OCI-LY1 (cell line): ENCODE data around the gene SLC35B2.

Source experiments
- H2AFZ ChIP-seq: fragments of 200-600 bp; sonication (generic), shearing (Covaris generic); 2 replicates; pipeline ENCODE4 v1.6.0; 2014; ENCODE audit warnings: antibody characterized with exemption, mild to moderate bottlenecking, low read length
- H3F3A ChIP-seq: fragments of 200-600 bp; sonication (generic), shearing (Covaris generic); 2 replicates; pipeline ENCODE4 v1.6.0; 2014; ENCODE audit warnings: mild to moderate bottlenecking, antibody characterized with exemption, low read length, moderate library complexity; ENCODE audit not compliant: insufficient read depth
- H3K27ac ChIP-seq: fragments of 200-600 bp; sonication (generic); 2 replicates; pipeline ENCODE4 v1.5.1; 2014; ENCODE audit warnings: low read length, mixed run types, mild to moderate bottlenecking, low read depth; ENCODE audit not compliant: poor library complexity, severe bottlenecking
- H3K27me3 ChIP-seq: fragments of 200-600 bp; sonication (generic); 2 replicates; pipeline ENCODE4 v1.6.0; 2014; ENCODE audit warnings: antibody characterized with exemption, mild to moderate bottlenecking, low read length, moderate library complexity; ENCODE audit not compliant: insufficient read depth
- H3K36me3 ChIP-seq: fragments of 200-600 bp; sonication (generic); 2 replicates; pipeline ENCODE4 v1.6.1; 2014; ENCODE audit warnings: mild to moderate bottlenecking, antibody characterized with exemption, low read length, moderate library complexity, mixed read lengths; ENCODE audit not compliant: insufficient read depth
- H3K4me1 ChIP-seq: fragments of 200-600 bp; sonication (generic); 2 replicates; pipeline ENCODE4 v1.5.1; 2014; ENCODE audit warnings: mild to moderate bottlenecking, low read length, moderate library complexity; ENCODE audit not compliant: insufficient read depth, severe bottlenecking
- H3K4me2 ChIP-seq: fragments of 200-600 bp; sonication (generic), shearing (Covaris generic); 2 replicates; pipeline ENCODE4 v1.6.1; 2014; ENCODE audit warnings: low read length
- H3K4me3 ChIP-seq: fragments of 200-600 bp; sonication (generic); 2 replicates; pipeline ENCODE4 v1.5.1; 2014; ENCODE audit warnings: low read length, low read depth, mild to moderate bottlenecking, mixed read lengths; ENCODE audit not compliant: poor library complexity, severe bottlenecking
- H3K79me2 ChIP-seq: fragments of 200-600 bp; shearing (Covaris generic); 2 replicates; pipeline ENCODE4 v1.6.1; 2016; ENCODE audit warnings: mixed run types, low read length, mixed read lengths; ENCODE audit not compliant: insufficient read depth
- H3K9ac ChIP-seq: fragments of 200-600 bp; sonication (generic), shearing (Covaris generic); 2 replicates; pipeline ENCODE4 v1.6.1; 2014; ENCODE audit warnings: mild to moderate bottlenecking, low read length, mixed read lengths
- H3K9me2 ChIP-seq: fragments of 200-600 bp; sonication (generic), shearing (Covaris generic); 2 replicates; pipeline ENCODE4 v1.6.1; 2014; ENCODE audit warnings: low read depth, mild to moderate bottlenecking, low read length, mixed read lengths
- H3K9me3 ChIP-seq: fragments of 200-600 bp; shearing (Covaris generic); 2 replicates; pipeline ENCODE4 v1.6.1; 2014; ENCODE audit warnings: low read length, mixed read lengths
- H4K20me1 ChIP-seq: fragments of 200-600 bp; sonication (generic), shearing (Covaris generic); 2 replicates; pipeline ENCODE4 v1.6.0; 2016; ENCODE audit warnings: mild to moderate bottlenecking, low read length; ENCODE audit not compliant: insufficient read depth
- CTCF ChIP-seq: fragments of 200-600 bp; sonication (generic), shearing (Covaris generic); IDR thresholded peaks from 2 replicates; pipeline ENCODE4 v1.5.1; 2017; ENCODE audit warnings: mild to moderate bottlenecking, antibody characterized with exemption, low read length, moderate library complexity, mixed read lengths
- EZH2 ChIP-seq: fragments of 200-600 bp; sonication (generic), shearing (Covaris generic); IDR thresholded peaks from 2 replicates; pipeline ENCODE4 v1.8.0; 2017; ENCODE audit warnings: borderline replicate concordance, mixed run types, mild to moderate bottlenecking, antibody characterized with exemption, low read length, moderate library complexity, mixed read lengths

Gene SLC35B2

GRCh38 chr6:44278774-44279697 lies 21.7 kb upstream of the SLC35B2 start:
- Histone ChIP-seq H3K4me2 (no peak overlapping the region), H3K9me3 (no peaks in the 10 kb centered on the region), H3K4me3 (no peak overlapping the region), H2AFZ (no peak overlapping the region), H3K9me2 (no peaks in the 10 kb centered on the region), H3K27me3 (no peaks in the 10 kb centered on the region), H3K36me3 (no peaks in the 10 kb centered on the region), H3K27ac (no peak overlapping the region), H4K20me1 (no peaks in the 10 kb centered on the region), H3F3A (no peaks in the 10 kb centered on the region), H3K79me2 (no peaks in the 10 kb centered on the region), H3K4me1 (no peaks in the 10 kb centered on the region), H3K9ac (no peak overlapping the region)
- TF ChIP-seq EZH2 (no peak), CTCF (no peak)

GRCh38 chr6:44278315-44278714 lies 21.0 kb upstream of the SLC35B2 start:
- no peaks in the 10 kb centered on the region for H3K79me2 ChIP-seq
- H3K27me3 ChIP-seq, result no peaks in the 10 kb centered on the region
- no peak overlapping the region for H3K9ac ChIP-seq
- H3F3A ChIP-seq, result no peaks in the 10 kb centered on the region
- H3K4me3 ChIP-seq, result no peak overlapping the region
- no peak overlapping the region for H3K4me2 ChIP-seq
- H4K20me1 ChIP-seq, result no peaks in the 10 kb centered on the region
- no peak overlapping the region for H2AFZ ChIP-seq
- no peak overlapping the region for H3K27ac ChIP-seq
- no peaks in the 10 kb centered on the region for H3K4me1 ChIP-seq
- no peak for TF ChIP-seq CTCF
- TF ChIP-seq EZH2, result no peak
- H3K9me2 ChIP-seq, result no peaks in the 10 kb centered on the region
- no peaks in the 10 kb centered on the region for H3K9me3 ChIP-seq
- H3K36me3 ChIP-seq, result no peaks in the 10 kb centered on the region

- Histone ChIP-seq H3F3A (no peaks in the 10 kb centered on the region), H3K9ac (no peak overlapping the region), H4K20me1 (no peaks in the 10 kb centered on the region), H3K4me1 (no peaks in the 10 kb centered on the region), H2AFZ (no peak overlapping the region), H3K4me3 (no peak overlapping the region), H3K9me3 (no peaks in the 10 kb centered on the region), H3K9me2 (no peaks in the 10 kb centered on the region), H3K27me3 (no peaks in the 10 kb centered on the region; the same call in 1 of the 2 replicates), H3K36me3 (no peaks in the 10 kb centered on the region), H3K27ac (no peak overlapping the region), H3K4me2 (no peak overlapping the region), H3K79me2 (no peaks in the 10 kb centered on the region)
- TF ChIP-seq EZH2, result no peak
- TF ChIP-seq CTCF, result no peak
Measured at GRCh38 chr6:44277763-44278162, 20.4 kb upstream of the SLC35B2 start.
